HL-60 (cell line): ENCODE results near the gene ADPRHL1.
"Not testable (repeated sequence)": the region's sequence is repeated elsewhere in the genome, so short reads cannot be mapped to it uniquely, and the experiment has no call there.

Experiments
- DNase-seq, 2 experiments: peaks; one replicate each; pipeline ENCODE4 v3.0.0-alpha.2; 2010 to 2020; ENCODE audit warnings: low read depth in 1 of 2, low spot score in 1 of 2
- H3K27ac ChIP-seq: fragments of 250-450 bp; sonication (Bioruptor Pico); replicated peaks from 2 replicates; pipeline ENCODE4 v1.5.1; 2020; ENCODE audit warnings: mild to moderate bottlenecking, moderate library complexity
- H3K27me3 ChIP-seq: fragments of 250-450 bp; sonication (Bioruptor Pico); 2 replicates; pipeline ENCODE4 v1.5.1; 2021; ENCODE audit warnings: mild to moderate bottlenecking, moderate library complexity; ENCODE audit not compliant: insufficient read depth, poor library complexity, severe bottlenecking
- H3K4me3 ChIP-seq: replicated peaks from 2 replicates; pipeline ENCODE4 v1.5.1; 2011; ENCODE audit warnings: mild to moderate bottlenecking, control low read depth, low read length; ENCODE audit not compliant: insufficient read depth
- CTCF ChIP-seq: IDR thresholded peaks from one replicate; pipeline ENCODE4 v1.5.1; 2011; ENCODE audit warnings: low read length, control low read depth, inconsistent platforms; ENCODE audit not compliant: insufficient read depth
- GABPA ChIP-seq: IDR thresholded peaks from 2 replicates; pipeline ENCODE4 v1.6.1; 2012; ENCODE audit warnings: low read depth
- POLR2AphosphoS5 ChIP-seq: IDR thresholded peaks from 2 replicates; pipeline ENCODE4 v1.6.1; 2012; ENCODE audit warnings: low read depth
- REST ChIP-seq: IDR thresholded peaks from 2 replicates; pipeline ENCODE4 v1.6.1; 2012; ENCODE audit warnings: low read depth; ENCODE audit not compliant: insufficient replicate concordance
- SPI1 ChIP-seq: IDR thresholded peaks from 2 replicates; pipeline ENCODE4 v1.6.1; 2012; ENCODE audit warnings: low read depth, mild to moderate bottlenecking, borderline replicate concordance

Gene ADPRHL1

GRCh38 chr13:113441661-113442060 is 11.6 kb downstream of the ADPRHL1 start:
- no peak overlapping the region for H3K4me3 ChIP-seq
- no peaks in the 10 kb centered on the region for H3K27me3 ChIP-seq
- TF ChIP-seq SPI1 = no peak
- no peak for TF ChIP-seq REST
- no peak for TF ChIP-seq GABPA
- no peak for TF ChIP-seq POLR2AphosphoS5
- no peak for TF ChIP-seq CTCF
- H3K27ac ChIP-seq = no peak overlapping the region
- DNase-seq = no peak

GRCh38 chr13:113437408-113438010 is 15.8 kb downstream of the ADPRHL1 start:
- Histone ChIP-seq H3K27me3 (no peaks in the 10 kb centered on the region), H3K4me3 (no peak overlapping the region), H3K27ac (no peak overlapping the region)
- DNase-seq = no peak
- no peak for TF ChIP-seq GABPA
- TF ChIP-seq CTCF = no peak
- no peak for TF ChIP-seq SPI1
- no peak for TF ChIP-seq REST
- no peak for TF ChIP-seq POLR2AphosphoS5

GRCh38 chr13:113436866-113437265 is 16.4 kb downstream of the ADPRHL1 start:
- H3K27me3 ChIP-seq, H3K4me3 ChIP-seq, H3K27ac ChIP-seq, DNase-seq: not testable (repeated sequence)

GRCh38 chr13:113435907-113436306 is 17.4 kb downstream of the ADPRHL1 start:
- H3K27me3 ChIP-seq, H3K27ac ChIP-seq, H3K4me3 ChIP-seq, DNase-seq: not testable (repeated sequence)

- Histone ChIP-seq H3K4me3 (no peak overlapping the region), H3K27ac (no peak overlapping the region), H3K27me3 (no peaks in the 10 kb centered on the region)
- TF ChIP-seq SPI1 = no peak
- DNase-seq = no peak
Measured at GRCh38 chr13:113433391-113433916, 19.8 kb downstream of the ADPRHL1 start.
